GM19328 (cell line): ENCODE data around the gene PIK3R2.

Experiments used
- ATAC-seq: cut with Tn5 transposase; IDR thresholded peaks from one replicate; pipeline ENCODE4 v1.9.1; 2021; ENCODE audit warnings: mild to moderate bottlenecking, moderate library complexity; ENCODE audit not compliant: unreplicated experiment

Gene PIK3R2

GRCh38 chr19:18122860-18123795, 29.8 kb upstream of the PIK3R2 start:
- ATAC-seq: no peak

DNA sequence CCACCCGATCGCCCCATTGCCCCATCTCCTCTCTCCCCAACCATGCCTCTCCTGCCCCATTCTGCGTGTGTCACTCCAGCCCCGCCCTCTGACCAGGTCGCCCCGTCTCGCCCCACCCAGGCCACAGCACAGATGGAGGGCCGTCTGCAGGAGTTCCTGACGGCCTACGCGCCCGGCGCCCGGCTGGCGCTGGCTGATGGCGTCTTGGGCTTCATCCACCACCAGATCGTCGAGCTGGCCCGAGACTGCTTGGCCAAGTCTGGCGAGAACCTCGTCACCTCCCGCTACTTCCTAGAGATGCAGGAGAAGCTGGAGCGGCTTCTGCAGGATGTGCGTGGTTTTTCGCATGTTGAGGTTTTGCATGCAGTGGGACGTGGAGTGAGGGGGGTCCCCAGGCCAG, 29.1 kb upstream of the PIK3R2 start:
- ATAC-seq: no peak

DNA sequence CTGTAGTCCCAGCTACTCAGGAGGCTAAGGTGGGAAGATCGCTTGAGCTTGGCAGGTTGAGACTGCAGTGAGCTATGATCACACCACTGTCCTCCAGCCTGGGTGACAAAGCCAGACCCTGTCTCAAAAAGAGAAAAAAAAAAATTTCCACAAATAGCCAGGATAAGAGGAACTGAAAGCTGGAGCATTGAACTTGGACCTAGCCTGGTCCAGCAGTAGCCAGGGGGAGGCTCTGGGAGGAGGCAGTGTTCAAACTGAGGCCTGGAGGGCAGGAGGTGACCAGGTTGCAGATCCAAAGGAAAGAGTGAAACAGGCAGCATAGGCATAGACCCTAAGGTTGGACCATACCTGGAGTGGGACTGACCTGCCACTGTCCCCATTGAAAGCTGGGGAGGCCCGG, 26.9 kb upstream of the PIK3R2 start:
- no peak for ATAC-seq

GRCh38 chr19:18128044-18128443, 24.9 kb upstream of the PIK3R2 start:
- ATAC-seq: no peak

- no peak for ATAC-seq
Measured at GRCh38 chr19:18128805-18129204, 24.2 kb upstream of the PIK3R2 start.

DNA sequence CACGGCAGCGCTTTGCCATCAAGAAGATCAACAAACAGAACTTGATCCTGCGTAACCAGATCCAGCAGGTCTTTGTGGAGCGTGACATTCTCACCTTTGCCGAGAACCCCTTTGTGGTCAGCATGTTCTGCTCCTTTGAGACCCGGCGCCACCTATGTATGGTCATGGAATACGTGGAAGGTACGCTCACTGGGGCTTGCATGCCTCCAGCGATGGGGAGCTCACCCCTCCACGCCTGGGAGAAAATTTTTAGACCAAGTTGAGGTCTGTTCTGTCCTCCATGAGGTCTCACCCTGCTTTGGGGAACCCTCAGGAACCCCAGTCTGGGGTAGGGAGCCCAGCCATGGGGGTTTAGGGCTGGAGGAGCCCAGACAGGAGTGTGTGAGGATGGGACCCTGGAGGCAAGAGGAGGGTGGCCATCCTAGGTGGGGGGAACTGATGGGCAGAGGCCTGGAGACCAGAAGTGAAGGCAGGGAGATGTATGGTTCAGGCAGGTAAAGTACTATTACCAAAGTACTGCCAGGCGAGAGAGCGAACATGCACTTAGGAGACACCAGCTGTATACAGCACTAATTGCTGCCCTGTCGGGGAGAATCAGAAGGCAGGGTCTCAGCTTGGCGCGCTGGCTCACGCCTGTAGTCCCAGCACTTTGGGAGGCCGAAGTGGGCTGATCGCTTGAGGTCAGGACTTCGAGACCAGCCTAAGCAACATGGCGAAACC, 22.3 kb upstream of the PIK3R2 start:
- ATAC-seq: no peak

- no peak for ATAC-seq
Measured at GRCh38 chr19:18131841-18132596, 20.9 kb upstream of the PIK3R2 start.

- ATAC-seq: no peak
Measured at GRCh38 chr19:18135712-18136584, 17.0 kb upstream of the PIK3R2 start.

GRCh38 chr19:18137242-18137641, 15.7 kb upstream of the PIK3R2 start:
- no peak for ATAC-seq

DNA sequence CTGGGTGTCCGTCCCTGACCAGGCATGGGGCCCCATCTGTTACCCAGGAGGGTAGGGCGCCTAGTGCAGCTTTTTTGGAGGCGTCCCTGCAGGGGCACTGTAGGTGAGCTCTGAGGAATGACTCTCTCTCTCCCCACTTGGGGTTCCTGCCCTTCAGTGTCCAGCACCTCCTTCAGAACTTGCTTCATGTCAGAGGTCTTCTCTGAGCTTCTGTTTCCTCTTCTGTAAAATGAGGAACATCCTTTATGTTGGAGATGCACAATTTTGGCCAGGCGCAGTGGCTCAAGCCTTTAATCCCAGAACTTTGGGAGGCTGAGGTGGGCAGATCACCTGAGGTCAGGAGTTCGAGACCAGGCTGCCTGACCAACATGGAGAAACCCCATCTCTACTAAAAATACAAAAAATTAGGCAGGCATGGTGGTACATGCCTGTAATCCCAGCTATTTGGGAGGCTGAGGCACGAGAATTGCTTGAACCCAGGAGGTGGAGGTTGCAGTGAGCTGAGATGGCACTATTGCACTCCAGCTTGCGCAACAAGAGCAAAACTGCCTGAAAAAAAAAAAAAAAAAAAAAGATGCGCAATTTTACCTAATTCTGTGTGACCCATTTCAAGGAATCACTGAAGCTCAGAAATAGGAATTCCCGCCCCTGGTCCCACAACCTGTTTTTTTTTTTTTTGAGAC, 15.2 kb upstream of the PIK3R2 start:
- no peak for ATAC-seq

GRCh38 chr19:18140473-18140872, 12.5 kb upstream of the PIK3R2 start:
- no peak for ATAC-seq

- no peak for ATAC-seq
Measured at GRCh38 chr19:18141031-18141430, 11.9 kb upstream of the PIK3R2 start.

- ATAC-seq: no peak
Measured at GRCh38 chr19:18143902-18144301, 9.1 kb upstream of the PIK3R2 start.

DNA sequence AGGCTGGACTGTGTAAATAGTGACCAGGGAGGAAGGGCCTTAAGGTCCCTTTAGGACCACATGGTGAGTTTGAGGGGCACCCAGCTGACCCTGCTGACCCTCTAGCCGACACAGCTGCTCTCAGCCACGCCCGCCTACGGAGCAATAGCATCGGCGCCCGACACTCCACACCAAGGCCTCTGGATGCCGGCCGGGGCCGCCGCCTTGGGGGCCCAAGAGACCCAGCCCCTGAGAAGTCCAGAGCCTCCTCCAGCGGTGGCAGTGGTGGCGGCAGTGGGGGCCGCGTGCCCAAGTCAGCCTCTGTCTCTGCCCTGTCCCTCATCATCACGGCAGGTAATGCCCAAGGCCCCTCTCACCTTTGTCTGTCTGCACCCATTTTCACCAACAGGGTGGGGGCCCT, 8.6 kb upstream of the PIK3R2 start:
- ATAC-seq: no peak

DNA sequence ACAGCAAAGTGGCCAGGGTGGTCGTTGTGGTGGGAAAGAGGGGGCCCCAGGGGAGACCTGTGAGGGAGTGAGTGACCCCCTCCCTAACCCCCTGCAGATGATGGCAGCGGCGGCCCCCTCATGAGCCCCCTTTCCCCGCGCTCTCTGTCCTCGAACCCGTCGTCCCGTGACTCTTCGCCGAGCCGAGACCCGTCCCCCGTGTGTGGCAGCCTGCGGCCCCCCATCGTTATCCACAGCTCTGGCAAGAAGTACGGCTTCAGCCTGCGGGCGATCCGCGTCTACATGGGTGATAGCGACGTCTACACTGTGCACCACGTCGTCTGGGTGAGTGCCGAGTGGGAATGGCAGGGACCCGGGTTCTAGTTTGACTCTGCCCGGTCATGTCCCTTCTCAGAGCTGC, 8.1 kb upstream of the PIK3R2 start:
- ATAC-seq: no peak

DNA sequence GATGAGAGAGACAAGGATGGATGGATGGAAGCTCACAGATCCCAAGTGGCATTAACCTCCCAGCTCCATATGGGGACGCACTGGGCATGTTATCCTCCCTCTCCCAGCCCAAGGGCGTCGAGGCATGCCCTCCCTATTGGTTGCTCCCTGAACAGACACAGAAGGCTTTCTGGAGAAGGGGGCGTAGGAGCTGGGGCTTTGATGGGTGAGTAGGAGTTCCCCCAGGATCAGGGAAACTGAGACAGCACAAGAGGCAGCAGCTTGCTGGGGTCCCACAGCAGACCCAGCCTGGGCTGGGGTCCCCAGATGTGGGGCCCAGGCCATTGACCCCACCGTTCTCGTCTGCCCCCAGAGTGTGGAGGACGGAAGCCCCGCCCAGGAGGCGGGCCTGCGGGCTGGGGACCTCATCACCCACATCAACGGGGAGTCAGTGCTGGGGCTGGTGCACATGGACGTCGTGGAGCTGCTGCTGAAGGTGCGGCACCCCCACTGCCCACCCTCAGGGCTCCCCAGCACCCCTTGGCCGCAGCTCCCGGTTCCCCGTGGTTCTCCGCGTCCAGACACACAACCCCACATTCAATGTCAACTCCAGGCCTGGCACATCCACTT, 7.5 kb upstream of the PIK3R2 start:
- no peak for ATAC-seq

- no peak for ATAC-seq
Measured at GRCh38 chr19:18147396-18147795, 5.6 kb upstream of the PIK3R2 start.

DNA sequence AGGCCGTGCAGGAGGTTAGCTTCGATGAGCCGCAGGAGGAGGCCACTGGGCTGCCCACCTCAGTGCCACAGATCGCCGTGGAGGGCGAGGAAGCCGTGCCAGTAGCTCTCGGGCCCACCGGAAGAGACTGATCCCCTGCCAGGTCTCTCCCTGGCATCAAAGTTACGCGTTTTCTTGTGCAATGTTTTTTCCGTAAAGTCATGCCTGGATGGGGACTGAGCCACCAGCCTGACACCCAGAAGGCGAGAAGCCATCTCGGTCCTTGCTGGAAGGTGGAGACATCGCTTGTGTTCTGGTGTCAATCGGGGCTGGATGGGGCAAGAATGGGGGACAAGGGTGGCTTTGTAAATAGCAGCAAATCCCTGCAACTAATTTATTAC, 3.4 kb upstream of the PIK3R2 start:
- no peak for ATAC-seq

DNA sequence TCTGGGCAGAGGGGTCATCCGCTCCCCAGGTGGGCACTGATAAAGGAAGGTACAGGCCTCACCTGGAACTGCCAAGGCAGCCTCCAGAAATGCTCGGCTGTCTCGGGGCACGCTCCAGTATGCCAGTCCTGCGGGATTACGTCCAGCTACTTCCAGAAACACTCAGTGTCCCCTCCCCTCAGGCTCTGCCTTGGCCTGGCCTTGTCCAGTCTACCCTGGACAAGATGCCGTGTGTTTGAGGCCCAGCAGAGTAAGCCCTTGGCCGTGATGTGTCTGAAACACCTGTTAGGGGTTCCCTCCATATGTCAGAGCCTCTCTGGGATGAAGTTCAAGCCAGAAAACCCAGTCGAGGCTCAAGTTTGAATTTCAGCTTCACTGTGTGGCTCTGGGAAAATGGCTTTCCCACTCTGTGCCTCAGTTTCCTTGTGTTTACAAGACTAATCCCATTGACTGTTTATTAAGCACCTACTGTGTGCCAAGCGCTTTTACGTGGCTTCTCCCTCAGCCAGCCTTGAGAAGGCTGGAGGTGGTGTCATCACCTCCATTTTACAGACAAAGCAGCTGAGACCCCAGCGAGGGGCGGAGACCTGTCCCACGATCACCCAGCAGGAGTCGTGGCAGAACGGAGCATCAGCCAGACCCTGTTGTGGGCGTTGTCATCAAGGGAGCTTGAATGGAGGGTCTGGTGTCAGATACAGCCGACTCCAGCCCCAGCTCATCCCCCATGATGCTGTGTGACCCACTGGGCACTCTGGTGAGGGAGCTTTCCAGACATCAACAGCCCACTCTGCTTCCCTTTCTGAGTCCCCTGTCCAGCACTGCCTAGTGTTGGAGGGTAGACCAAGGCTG, 2.0 kb upstream of the PIK3R2 start:
- no peak for ATAC-seq
